Left colon (tissue), 2 donors: ENCODE data around the gene PRKAR1A. TPM values are rescaled to one million over a fixed set of nuclear protein-coding genes. Genes with fewer than 3 reads are reported as not detected.
"Not testable (repeated sequence)": the region's sequence is repeated elsewhere in the genome, so short reads cannot be mapped to it uniquely, and the experiment has no call there.

Experiments used
- ATAC-seq: fragments of 200-7000 bp; cut with Tn5 transposase; one replicate; pipeline ENCODE4 v1.9.1; 2020; ENCODE audit warnings: mild to moderate bottlenecking, moderate library complexity
- DNase-seq, 2 donors: peaks; one replicate each; pipeline ENCODE4 v3.0.0-alpha.2; 2020
- intact Hi-C, 2 donors: fragments of 100-400 bp; cut with DNase I in 1 of 2; cut with micrococcal nuclease in 1 of 2; formaldehyde crosslinking; loops; one replicate each; pipeline versions ENCODE4 v1.11.2 to v1.14.0; 2022; cut with DNase I, micrococcal nuclease
- total RNA-seq, 2 donors: library from RNA; stranded (reverse); fragmentation: NEBNext Ultra II Directional; extraction: Animal tissue kit (Norgen Biotek cat#: 25700); gene quantifications; one replicate each; pipeline ENCODE4 v1.2.1, GENCODE V29; 2021
- donor health status: DM: no; HTN: no; CAD: no.
- donor health status: DM: yes; HTN: yes; CAD: no.

PRKAR1A gene
- total RNA-seq, 2 donors from 2014 or later: 146 to 159 TPM

- no peak for ATAC-seq
- intact Hi-C loops: no loop called here
- no peak for DNase-seq
Observed at GRCh38 chr17:68570526-68570925, 58.3 kb downstream of the PRKAR1A start.

DNA sequence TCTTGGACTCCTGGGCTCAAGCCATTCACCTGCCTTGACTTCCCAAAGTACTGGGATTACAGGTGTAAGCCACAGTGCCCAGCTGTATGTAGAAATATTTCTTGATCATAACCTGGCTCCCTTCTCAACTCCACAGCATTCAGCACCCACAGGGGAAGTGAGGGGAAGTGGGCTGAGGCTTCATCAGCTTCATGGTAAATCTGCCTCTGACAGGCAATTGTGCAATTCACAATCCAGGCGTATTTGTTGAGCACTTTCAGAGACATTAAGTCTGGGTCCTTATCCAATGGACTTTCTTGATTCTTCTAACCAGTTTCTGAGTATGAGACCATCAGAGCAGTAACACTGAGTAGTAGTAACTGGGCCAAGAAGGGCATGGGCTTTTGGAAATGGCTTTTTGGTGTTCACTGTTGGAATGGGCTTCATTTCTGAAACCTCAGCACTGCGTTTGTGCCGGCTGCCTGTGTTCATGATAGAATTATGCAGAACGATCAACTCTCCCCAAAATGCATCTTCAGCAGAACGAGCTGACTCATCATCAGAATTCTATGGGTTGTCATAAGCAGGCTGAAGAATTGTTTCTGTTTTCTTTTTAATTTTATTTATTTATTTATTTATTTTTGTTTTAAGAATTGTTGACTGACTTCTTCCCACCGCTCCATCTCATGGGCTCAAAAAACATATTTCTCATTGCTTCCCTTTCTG lies 60.1 kb downstream of the PRKAR1A start:
- intact Hi-C loops: no loop called here
- DNase-seq (no peak), ATAC-seq (no peak)

- no peak for ATAC-seq
- no peak for DNase-seq
- intact Hi-C loops: no loop called here
Observed at GRCh38 chr17:68573338-68573737, 61.1 kb downstream of the PRKAR1A start.

GRCh38 chr17:68576137-68576536 lies 63.9 kb downstream of the PRKAR1A start:
- ATAC-seq (no peak), DNase-seq (no peak)
- intact Hi-C loops: no loop called here

GRCh38 chr17:68576811-68577496 lies 64.7 kb downstream of the PRKAR1A start:
- ATAC-seq (no peak), DNase-seq (no peak)
- intact Hi-C loops: no loop called here

- ATAC-seq: no peak
- intact Hi-C loops: no loop called here
- no peak for DNase-seq
Observed at GRCh38 chr17:68577497-68577821, 65.2 kb downstream of the PRKAR1A start.

DNA sequence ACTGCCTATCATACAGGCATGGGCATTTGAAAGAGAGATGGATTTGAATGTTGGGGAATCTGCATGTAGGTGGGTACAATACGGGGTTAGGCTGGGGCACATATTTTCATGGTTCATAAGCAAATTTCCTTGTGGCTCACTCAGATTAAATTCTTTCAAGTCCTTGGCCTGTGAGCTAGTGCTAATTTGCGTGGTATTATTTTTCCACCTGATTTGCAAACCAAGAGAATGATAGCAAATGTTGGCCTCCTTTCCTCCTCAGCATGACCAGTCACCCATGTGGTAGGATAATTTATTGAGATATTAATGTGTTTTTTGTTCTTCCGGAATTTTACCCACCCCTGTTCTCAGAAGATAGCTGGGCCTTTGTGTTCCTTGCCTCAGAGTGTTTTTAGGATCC lies 66.0 kb downstream of the PRKAR1A start:
- no peak for ATAC-seq
- DNase-seq: no peak
- intact Hi-C loops: no loop called here

DNA sequence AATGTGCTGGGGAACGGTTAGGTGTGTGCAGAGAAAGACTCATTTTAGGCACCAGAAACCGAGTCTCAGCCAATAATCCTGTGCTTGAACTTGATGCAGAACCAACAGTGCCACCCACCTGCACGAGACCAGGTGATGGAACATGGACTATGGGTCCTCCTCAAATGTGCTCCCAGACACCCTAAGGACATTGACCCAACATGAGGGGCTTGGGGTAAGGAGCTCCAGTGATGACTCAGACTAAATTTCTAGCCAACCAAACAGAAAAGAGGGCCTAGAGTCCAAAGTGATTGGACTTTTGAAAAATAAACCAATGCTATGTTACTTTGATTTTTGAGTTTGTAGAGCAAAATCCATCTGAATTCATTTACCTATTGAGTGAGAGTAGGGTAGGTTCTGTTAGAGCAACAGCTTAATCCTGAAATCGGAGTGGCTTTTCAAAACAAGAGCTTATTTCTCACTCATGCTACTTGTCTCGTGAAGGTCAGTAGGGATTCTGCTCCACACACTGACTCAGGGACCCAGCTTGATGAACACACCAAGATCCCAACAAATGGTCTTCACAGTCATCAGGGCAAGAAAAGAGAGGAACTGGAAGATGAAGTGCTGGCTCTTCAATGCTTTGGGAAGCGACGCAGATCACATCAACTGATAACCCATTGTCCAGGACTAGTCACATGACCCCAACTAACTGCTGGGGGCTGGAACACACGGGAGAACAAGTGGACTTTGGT lies 67.1 kb downstream of the PRKAR1A start:
- no peak for DNase-seq
- intact Hi-C loops: no loop called here
- no peak for ATAC-seq

GRCh38 chr17:68580236-68580770 lies 68.1 kb downstream of the PRKAR1A start:
- DNase-seq (peak in 1 of 2 donors; percentile 24), ATAC-seq (no peak)
- intact Hi-C loops: no loop called here

DNA sequence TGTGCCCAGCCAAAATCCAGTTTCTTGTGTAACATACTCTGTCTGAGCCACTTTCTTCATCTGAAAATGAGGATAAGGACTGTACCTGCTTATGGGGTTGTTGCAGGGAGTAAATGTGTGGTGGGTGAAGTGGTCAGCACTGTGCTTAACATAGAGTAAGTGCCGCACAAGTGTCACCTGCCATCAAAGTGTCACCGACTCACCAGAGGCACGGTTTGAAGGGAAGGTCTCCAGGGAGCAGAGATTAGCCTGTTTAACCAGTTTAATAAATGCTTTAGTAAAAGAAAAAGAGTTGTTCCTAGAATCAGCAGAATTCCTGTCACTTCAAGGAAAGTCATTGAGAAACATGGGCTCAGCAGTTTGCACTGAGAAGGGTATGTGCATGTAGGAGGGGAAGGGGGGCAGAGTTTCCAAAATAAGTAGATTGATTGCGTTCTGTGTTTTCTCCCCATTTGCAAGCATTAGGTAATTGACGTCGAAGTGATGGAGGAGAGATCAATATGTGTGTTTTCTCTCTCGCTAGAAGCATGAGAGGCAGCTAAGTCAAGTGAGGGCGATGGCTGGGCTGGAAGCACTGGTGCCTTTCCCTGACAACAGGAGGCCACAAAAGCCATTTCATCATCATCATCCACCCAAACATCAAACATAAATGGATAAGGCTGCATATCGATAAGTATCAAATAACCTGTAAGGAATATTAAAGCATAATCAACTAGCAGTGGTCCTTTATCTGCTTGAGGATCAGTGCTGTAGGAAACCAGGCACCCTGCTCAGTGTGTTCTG lies 69.8 kb downstream of the PRKAR1A start:
- intact Hi-C loops: no loop called here

DNA sequence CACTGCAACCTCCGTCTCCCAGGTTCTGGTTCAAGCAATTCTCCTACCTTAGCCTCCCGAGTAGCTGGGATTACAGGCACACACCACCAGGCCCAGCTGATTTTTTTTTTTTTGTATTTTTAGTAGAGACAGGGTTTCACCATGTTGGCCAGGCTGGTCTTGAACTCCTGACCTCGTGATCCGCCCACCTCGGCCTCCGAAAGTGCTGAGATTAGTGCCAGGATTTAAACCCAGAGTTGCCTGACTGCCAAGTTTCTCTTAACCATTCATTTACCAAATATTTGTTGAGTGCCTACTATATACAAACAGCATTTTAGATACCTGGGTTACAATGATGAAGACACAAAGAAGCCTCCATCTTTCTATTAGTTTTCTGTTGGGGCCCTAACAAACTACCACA lies 70.6 kb downstream of the PRKAR1A start:
- ATAC-seq, DNase-seq, intact Hi-C loops: not testable (repeated sequence)

More for the DNA sequence above, 69.8 kb downstream of the PRKAR1A start:
- DNase-seq: no peak
- no peak for ATAC-seq

DNA sequence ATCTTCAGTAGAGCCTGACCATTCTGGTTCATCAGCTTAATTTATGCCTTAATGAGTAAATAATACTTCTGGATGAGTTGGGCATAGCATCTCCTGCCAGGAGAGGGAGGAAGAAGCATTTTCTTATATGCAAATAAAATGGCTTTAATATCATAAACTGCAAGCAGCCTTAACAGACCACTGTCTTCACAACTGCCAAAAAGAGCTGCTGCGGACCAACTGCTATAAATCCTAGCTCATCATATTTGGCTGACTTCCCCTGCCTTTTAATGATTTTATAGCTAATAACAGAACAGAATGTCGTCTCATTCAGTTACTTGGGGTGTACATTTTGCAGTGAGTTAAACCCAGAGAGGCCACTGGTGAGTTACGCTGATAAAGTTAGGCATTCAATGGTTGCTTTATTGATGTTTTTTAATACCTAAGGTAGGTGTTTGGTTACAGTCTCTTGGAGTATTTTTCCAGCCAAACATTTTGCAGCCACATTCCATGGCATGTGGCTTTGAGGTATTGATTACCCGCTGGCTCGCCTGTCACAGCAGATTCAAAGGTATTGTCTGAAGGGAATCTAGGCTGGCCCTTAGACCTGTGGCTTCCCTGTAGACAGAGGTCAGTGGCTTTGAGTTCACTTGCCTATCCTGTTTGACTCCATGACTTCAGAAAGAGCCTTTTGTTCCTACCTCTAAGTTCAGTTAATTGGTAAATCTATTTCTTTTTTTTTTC lies 72.5 kb downstream of the PRKAR1A start:
- intact Hi-C loops: no loop called here
- no peak for DNase-seq
- no peak for ATAC-seq

GRCh38 chr17:68585643-68586042 lies 73.4 kb downstream of the PRKAR1A start:
- intact Hi-C loops: no loop called here
- ATAC-seq (no peak), DNase-seq (no peak)

DNA sequence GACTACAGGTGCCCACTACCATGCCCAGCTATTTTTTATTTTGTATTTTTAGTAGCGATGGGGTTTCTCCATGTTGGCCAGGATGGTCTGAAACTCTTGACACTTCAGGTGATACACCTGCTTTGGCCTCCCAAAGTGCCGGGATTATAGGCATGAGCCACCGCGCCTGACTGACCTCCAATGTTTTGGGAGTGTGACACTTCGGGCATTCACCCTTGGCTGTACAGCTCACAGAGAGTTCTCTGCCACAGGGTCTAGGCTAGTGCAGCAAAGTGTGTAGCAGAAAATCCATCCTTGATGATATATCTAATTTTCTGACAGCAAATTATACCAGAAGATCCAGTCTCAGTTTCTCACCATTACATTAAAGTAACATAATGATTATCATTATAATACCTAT lies 74.8 kb downstream of the PRKAR1A start:
- ATAC-seq: no peak
- intact Hi-C loops: no loop called here
- DNase-seq: no peak

DNA sequence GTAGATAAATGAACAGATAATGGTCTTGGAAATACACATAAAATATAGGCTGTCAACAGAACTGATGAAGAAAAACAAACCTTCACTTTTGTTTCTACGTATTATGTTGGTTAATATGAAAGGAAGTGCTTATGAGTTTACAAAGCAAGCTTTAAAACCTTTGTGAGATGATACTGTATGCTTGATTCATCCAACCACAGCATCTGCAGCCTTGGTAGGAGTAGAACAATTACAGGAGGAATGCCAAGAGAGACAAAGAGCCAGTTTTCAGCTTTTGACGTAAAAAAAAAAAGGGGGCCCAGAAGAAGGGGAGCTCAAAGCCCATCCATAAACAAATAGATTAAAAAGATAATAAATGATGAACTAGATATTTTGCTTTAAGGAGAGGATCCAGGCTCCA lies 75.6 kb downstream of the PRKAR1A start:
- intact Hi-C loops: no loop called here
- DNase-seq (no peak), ATAC-seq (no peak)

GRCh38 chr17:68588362-68588761 lies 76.1 kb downstream of the PRKAR1A start:
- ATAC-seq (no peak), DNase-seq (no peak)
- intact Hi-C loops: no loop called here

GRCh38 chr17:68589086-68589485 lies 76.9 kb downstream of the PRKAR1A start:
- DNase-seq (no peak), ATAC-seq (no peak)
- intact Hi-C loops: no loop called here

DNA sequence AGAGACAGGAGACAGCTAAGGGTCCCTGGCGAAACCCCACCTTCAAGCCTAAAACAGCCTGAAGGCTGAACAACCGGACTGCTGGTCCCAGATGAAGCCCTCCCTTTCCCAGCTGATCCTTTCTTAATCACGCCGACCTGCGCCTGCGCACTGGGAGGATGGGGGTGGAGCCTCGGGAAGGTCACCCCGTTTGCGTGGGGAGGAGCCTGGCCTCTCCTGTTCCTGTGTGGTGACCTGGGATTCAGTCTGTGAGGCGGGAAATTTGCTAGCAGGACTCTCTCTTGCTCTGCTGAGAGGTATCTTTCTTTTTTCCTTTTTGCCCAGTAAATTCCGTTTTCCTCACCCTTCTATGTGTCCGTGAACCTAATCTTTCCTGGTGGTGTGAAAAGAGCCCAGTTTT lies 79.4 kb downstream of the PRKAR1A start:
- no peak for ATAC-seq
- no peak for DNase-seq
- intact Hi-C loops: no loop called here

DNA sequence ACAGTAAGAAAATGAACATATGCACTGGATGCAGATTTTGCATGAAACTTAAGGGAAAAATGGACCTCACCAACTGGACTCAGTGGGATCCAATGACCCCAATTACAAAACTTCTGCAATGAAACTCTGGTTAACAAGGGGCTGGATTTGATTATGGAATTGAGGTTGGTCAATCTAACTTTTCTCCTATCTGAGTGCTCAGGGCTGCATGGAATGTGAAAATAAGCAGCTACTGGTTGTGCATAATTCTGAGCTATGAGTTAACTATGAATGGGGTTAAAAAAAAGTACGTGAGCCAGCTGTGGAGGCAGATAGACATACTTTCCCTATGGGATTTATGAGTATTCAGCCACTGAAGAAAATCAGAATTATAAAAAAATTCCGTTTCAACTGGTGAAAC lies 79.8 kb downstream of the PRKAR1A start:
- intact Hi-C loops: no loop called here
- ATAC-seq (no peak), DNase-seq (no peak)
